GM23338 (cell line): ENCODE results near the gene UBE2QL1. TPM values are rescaled to one million over a fixed set of nuclear protein-coding genes. Genes with fewer than 3 reads are reported as not detected.

ENCODE experiments used
- ATAC-seq: fragments of 200-7000 bp; cut with Tn5 transposase; 3 replicates; pipeline ENCODE4 v1.9.1; 2020
- DNase-seq: peaks from one replicate; pipeline ENCODE4 v3.0.0-alpha.2; 2015; ENCODE audit warnings: low spot score
- H2AFZ ChIP-seq: fragments of 200-600 bp; sonication (generic); 2 replicates; pipeline ENCODE4 v1.8.0; 2016; ENCODE audit warnings: antibody characterized with exemption, mild to moderate bottlenecking, moderate library complexity
- H3F3A ChIP-seq: fragments of 200-600 bp; sonication (generic); replicated peaks from 2 replicates; pipeline ENCODE4 v1.8.0; 2017; ENCODE audit warnings: antibody characterized with exemption, mixed run types, low read depth
- H3K27ac ChIP-seq: fragments of 200-600 bp; sonication (generic); 2 replicates; pipeline ENCODE4 v1.6.1; 2016; ENCODE audit warnings: low read depth
- H3K27me3 ChIP-seq: fragments of 200-600 bp; sonication (generic); 2 replicates; pipeline ENCODE4 v1.8.0; 2016; ENCODE audit warnings: mild to moderate bottlenecking, mixed run types, moderate library complexity; ENCODE audit not compliant: insufficient read depth
- H3K36me3 ChIP-seq: fragments of 200-600 bp; sonication (generic); 2 replicates; pipeline ENCODE4 v1.8.0; 2016; ENCODE audit warnings: mild to moderate bottlenecking; ENCODE audit not compliant: insufficient read depth
- H3K4me1 ChIP-seq: fragments of 200-600 bp; sonication (generic); 2 replicates; pipeline ENCODE4 v1.8.0; 2016; ENCODE audit warnings: mild to moderate bottlenecking, moderate library complexity; ENCODE audit not compliant: insufficient read depth
- H3K4me2 ChIP-seq: fragments of 200-600 bp; sonication (generic); 2 replicates; pipeline ENCODE4 v1.7.1; 2017; ENCODE audit warnings: mixed run types
- H3K4me3 ChIP-seq: fragments of 200-600 bp; sonication (generic); 2 replicates; pipeline ENCODE4 v1.6.1; 2016; ENCODE audit warnings: mixed run types
- H3K79me2 ChIP-seq: fragments of 200-600 bp; sonication (generic); replicated peaks from 2 replicates; pipeline ENCODE4 v1.8.0; 2017; ENCODE audit warnings: mild to moderate bottlenecking; ENCODE audit not compliant: insufficient read depth
- H3K9me2 ChIP-seq: fragments of 200-600 bp; sonication (generic); 2 replicates; pipeline ENCODE4 v1.8.0; 2017; ENCODE audit not compliant: insufficient read depth
- H4K20me1 ChIP-seq: fragments of 200-600 bp; sonication (generic); replicated peaks from 2 replicates; pipeline ENCODE4 v1.8.0; 2017; ENCODE audit warnings: mild to moderate bottlenecking; ENCODE audit not compliant: insufficient read depth
- H3K27ac Mint-ChIP-seq: 2 replicates; pipeline ENCODE4 v1.8.0; 2020; ENCODE audit warnings: inconsistent platforms, mild to moderate bottlenecking, moderate library complexity, mixed read lengths
- H3K27me3 Mint-ChIP-seq: 3 replicates; pipeline ENCODE4 v1.8.0; 2022; ENCODE audit warnings: low read depth, mild to moderate bottlenecking, moderate library complexity, mixed read lengths, inconsistent platforms; ENCODE audit not compliant: insufficient read depth, poor library complexity
- H3K36me3 Mint-ChIP-seq: 3 replicates; pipeline ENCODE4 v1.8.0; 2021; ENCODE audit warnings: low read depth, mild to moderate bottlenecking, inconsistent platforms, moderate library complexity, mixed read lengths
- H3K4me1 Mint-ChIP-seq: 3 replicates; pipeline ENCODE4 v1.8.0; 2020; ENCODE audit warnings: mild to moderate bottlenecking, inconsistent platforms, mixed read lengths
- H3K4me3 Mint-ChIP-seq: 3 replicates; pipeline ENCODE4 v1.8.0; 2021; ENCODE audit warnings: moderate library complexity, mild to moderate bottlenecking, inconsistent platforms, mixed read lengths
- H3K9me3 Mint-ChIP-seq: 3 replicates; pipeline ENCODE4 v1.8.0; 2020; ENCODE audit warnings: moderate library complexity, mild to moderate bottlenecking, inconsistent platforms, mixed read lengths
- CREB1 ChIP-seq: fragments of 250-450 bp; sonication (Bioruptor Pico); IDR thresholded peaks from 2 replicates; pipeline ENCODE4 v1.5.0; 2020; ENCODE audit warnings: low read depth, mild to moderate bottlenecking, moderate library complexity
- CTCF ChIP-seq, 2 experiments: fragments of 200-600 bp in 1 of 2; sonication (generic) in 1 of 2; conservative IDR thresholded peaks; 2 replicates each; pipeline versions ENCODE4 v1.5.1 to v1.6.1; 2016 to 2017; ENCODE audit warnings: antibody characterized with exemption in 2 of 2, low read depth in 2 of 2, mild to moderate bottlenecking in 2 of 2, moderate library complexity in 1 of 2
- ETS1 ChIP-seq: IDR thresholded peaks from 2 replicates; pipeline ENCODE4 v1.6.1; 2016; ENCODE audit warnings: antibody characterized with exemption
- EZH2 ChIP-seq: fragments of 200-600 bp; sonication (generic); IDR thresholded peaks from one replicate; pipeline ENCODE4 v1.8.0; 2017; ENCODE audit warnings: antibody characterized with exemption, mild to moderate bottlenecking, low read depth; ENCODE audit not compliant: unreplicated experiment
- EZH2phosphoT487 ChIP-seq: fragments of 200-600 bp; sonication (generic); IDR thresholded peaks from one replicate; pipeline ENCODE4 v1.8.1; 2018; ENCODE audit warnings: antibody characterized with exemption; ENCODE audit not compliant: unreplicated experiment
- JUNB ChIP-seq: IDR thresholded peaks from one replicate; pipeline ENCODE4 v1.6.1; 2016; ENCODE audit warnings: antibody characterized with exemption; ENCODE audit not compliant: unreplicated experiment
- NANOG ChIP-seq: IDR thresholded peaks from 2 replicates; pipeline ENCODE4 v1.6.1; 2016; ENCODE audit warnings: antibody characterized with exemption, borderline replicate concordance
- POLR2AphosphoS5 ChIP-seq: IDR thresholded peaks from 2 replicates; pipeline ENCODE4 v1.6.1; 2016; ENCODE audit warnings: antibody characterized with exemption, low read depth
- STAT1 ChIP-seq: IDR thresholded peaks from one replicate; pipeline ENCODE4 v1.6.1; 2016; ENCODE audit warnings: antibody characterized with exemption; ENCODE audit not compliant: unreplicated experiment
- ZNF114 ChIP-seq: fragments of 250-450 bp; sonication (Bioruptor Pico); IDR thresholded peaks from 2 replicates; pipeline ENCODE4 v1.5.0; 2020; ENCODE audit warnings: mild to moderate bottlenecking, moderate library complexity
- ZNF331 ChIP-seq: fragments of 250-450 bp; sonication (Bioruptor Pico); IDR thresholded peaks from 2 replicates; pipeline ENCODE4 v1.5.0; 2020; ENCODE audit warnings: low read depth, mild to moderate bottlenecking, moderate library complexity
- polyA plus RNA-seq: library from polyadenylated mRNA; unstranded; fragments of >200 nt; fragmentation: Nextera tagmentation; extraction: Ambion mirVana; gene quantifications from 2 replicates; pipeline ENCODE4 v1.2.1, GENCODE V29; 2016
- total RNA-seq: library from RNA; depleted of rRNA; stranded (reverse); fragments of >200 nt; shearing (Covaris generic); gene quantifications from 2 replicates; pipeline ENCODE4 v1.2.3, GENCODE V29; 2014
- TF ChIP-seq, protein P1 (sequence below): IDR thresholded peaks from one replicate; pipeline ENCODE4 v1.6.1; 2018; ENCODE audit warnings: antibody characterized with exemption; ENCODE audit not compliant: unreplicated experiment
- TF ChIP-seq, protein P2 (sequence below): fragments of 250-450 bp; sonication (Bioruptor Pico); IDR thresholded peaks from 2 replicates; pipeline ENCODE4 v1.5.0; 2020; ENCODE audit warnings: mild to moderate bottlenecking, moderate library complexity

UBE2QL1 gene
- total and polyA plus RNA-seq, 2 experiments from 2014 or later, result 0.40 to 0.83 TPM

DNA sequence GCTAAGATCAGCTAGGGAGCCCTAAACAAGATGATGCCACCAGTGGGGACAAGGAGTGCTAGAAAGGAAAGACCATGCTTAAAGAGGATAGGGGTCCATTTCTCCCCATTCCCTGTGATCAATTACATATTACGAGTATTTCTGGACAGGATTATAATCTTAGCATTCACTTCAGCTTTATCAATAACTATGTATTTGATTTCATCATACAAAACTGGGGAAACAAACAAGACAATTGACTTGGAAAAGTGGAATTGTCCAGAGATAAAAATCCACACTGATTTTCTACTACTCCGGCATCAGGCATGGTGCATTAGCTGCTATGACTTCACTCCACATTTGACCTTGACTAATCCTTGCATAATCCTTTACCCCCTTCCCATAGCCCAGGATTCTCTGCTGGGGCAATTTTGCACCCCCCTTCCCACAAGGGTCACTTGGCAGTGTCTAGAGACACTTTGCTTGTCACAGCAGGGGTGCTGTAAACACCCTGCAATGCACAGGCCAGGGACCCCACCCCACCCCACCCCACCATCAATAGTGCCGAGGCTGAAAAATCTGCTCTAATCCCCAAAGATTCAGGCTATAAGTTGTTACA is 29.9 kb upstream of the UBE2QL1 start:
- H4K20me1 ChIP-seq, result no peaks in the 10 kb centered on the region
- no peaks in the 10 kb centered on the region for H3K79me2 ChIP-seq
- no peaks in the 10 kb centered on the region for H3F3A ChIP-seq
- no peaks in the 10 kb centered on the region for H3K9me2 ChIP-seq
- Mint-ChIP-seq H3K4me1 (no peaks in the 10 kb centered on the region), H3K4me3 (no peak overlapping the region), H3K9me3 (peaks cover 16% of the 10 kb centered on the region), H3K36me3 (peaks cover 2% of the 10 kb centered on the region; the same call in 1 of the 3 replicates), H3K27me3 (peaks cover 7% of the 10 kb centered on the region), H3K27ac (no peak overlapping the region)
- TF ChIP-seq CREB1 (no peak), EZH2 (no peak), STAT1 (no peak), JUNB (no peak), EZH2phosphoT487 (no peak), CTCF (conservative IDR thresholded peaks at IDR 0.05; ENCODE audit: low read depth in 2 of 2) (no peak), POLR2AphosphoS5 (no peak), ZNF114 (CRISPR knock-in tag) (no peak), ETS1 (no peak), ZNF331 (CRISPR knock-in tag) (no peak), NANOG (no peak)
- TF ChIP-seq, protein P1, sequence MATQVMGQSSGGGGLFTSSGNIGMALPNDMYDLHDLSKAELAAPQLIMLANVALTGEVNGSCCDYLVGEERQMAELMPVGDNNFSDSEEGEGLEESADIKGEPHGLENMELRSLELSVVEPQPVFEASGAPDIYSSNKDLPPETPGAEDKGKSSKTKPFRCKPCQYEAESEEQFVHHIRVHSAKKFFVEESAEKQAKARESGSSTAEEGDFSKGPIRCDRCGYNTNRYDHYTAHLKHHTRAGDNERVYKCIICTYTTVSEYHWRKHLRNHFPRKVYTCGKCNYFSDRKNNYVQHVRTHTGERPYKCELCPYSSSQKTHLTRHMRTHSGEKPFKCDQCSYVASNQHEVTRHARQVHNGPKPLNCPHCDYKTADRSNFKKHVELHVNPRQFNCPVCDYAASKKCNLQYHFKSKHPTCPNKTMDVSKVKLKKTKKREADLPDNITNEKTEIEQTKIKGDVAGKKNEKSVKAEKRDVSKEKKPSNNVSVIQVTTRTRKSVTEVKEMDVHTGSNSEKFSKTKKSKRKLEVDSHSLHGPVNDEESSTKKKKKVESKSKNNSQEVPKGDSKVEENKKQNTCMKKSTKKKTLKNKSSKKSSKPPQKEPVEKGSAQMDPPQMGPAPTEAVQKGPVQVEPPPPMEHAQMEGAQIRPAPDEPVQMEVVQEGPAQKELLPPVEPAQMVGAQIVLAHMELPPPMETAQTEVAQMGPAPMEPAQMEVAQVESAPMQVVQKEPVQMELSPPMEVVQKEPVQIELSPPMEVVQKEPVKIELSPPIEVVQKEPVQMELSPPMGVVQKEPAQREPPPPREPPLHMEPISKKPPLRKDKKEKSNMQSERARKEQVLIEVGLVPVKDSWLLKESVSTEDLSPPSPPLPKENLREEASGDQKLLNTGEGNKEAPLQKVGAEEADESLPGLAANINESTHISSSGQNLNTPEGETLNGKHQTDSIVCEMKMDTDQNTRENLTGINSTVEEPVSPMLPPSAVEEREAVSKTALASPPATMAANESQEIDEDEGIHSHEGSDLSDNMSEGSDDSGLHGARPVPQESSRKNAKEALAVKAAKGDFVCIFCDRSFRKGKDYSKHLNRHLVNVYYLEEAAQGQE, result no peak
- TF ChIP-seq, protein P2, sequence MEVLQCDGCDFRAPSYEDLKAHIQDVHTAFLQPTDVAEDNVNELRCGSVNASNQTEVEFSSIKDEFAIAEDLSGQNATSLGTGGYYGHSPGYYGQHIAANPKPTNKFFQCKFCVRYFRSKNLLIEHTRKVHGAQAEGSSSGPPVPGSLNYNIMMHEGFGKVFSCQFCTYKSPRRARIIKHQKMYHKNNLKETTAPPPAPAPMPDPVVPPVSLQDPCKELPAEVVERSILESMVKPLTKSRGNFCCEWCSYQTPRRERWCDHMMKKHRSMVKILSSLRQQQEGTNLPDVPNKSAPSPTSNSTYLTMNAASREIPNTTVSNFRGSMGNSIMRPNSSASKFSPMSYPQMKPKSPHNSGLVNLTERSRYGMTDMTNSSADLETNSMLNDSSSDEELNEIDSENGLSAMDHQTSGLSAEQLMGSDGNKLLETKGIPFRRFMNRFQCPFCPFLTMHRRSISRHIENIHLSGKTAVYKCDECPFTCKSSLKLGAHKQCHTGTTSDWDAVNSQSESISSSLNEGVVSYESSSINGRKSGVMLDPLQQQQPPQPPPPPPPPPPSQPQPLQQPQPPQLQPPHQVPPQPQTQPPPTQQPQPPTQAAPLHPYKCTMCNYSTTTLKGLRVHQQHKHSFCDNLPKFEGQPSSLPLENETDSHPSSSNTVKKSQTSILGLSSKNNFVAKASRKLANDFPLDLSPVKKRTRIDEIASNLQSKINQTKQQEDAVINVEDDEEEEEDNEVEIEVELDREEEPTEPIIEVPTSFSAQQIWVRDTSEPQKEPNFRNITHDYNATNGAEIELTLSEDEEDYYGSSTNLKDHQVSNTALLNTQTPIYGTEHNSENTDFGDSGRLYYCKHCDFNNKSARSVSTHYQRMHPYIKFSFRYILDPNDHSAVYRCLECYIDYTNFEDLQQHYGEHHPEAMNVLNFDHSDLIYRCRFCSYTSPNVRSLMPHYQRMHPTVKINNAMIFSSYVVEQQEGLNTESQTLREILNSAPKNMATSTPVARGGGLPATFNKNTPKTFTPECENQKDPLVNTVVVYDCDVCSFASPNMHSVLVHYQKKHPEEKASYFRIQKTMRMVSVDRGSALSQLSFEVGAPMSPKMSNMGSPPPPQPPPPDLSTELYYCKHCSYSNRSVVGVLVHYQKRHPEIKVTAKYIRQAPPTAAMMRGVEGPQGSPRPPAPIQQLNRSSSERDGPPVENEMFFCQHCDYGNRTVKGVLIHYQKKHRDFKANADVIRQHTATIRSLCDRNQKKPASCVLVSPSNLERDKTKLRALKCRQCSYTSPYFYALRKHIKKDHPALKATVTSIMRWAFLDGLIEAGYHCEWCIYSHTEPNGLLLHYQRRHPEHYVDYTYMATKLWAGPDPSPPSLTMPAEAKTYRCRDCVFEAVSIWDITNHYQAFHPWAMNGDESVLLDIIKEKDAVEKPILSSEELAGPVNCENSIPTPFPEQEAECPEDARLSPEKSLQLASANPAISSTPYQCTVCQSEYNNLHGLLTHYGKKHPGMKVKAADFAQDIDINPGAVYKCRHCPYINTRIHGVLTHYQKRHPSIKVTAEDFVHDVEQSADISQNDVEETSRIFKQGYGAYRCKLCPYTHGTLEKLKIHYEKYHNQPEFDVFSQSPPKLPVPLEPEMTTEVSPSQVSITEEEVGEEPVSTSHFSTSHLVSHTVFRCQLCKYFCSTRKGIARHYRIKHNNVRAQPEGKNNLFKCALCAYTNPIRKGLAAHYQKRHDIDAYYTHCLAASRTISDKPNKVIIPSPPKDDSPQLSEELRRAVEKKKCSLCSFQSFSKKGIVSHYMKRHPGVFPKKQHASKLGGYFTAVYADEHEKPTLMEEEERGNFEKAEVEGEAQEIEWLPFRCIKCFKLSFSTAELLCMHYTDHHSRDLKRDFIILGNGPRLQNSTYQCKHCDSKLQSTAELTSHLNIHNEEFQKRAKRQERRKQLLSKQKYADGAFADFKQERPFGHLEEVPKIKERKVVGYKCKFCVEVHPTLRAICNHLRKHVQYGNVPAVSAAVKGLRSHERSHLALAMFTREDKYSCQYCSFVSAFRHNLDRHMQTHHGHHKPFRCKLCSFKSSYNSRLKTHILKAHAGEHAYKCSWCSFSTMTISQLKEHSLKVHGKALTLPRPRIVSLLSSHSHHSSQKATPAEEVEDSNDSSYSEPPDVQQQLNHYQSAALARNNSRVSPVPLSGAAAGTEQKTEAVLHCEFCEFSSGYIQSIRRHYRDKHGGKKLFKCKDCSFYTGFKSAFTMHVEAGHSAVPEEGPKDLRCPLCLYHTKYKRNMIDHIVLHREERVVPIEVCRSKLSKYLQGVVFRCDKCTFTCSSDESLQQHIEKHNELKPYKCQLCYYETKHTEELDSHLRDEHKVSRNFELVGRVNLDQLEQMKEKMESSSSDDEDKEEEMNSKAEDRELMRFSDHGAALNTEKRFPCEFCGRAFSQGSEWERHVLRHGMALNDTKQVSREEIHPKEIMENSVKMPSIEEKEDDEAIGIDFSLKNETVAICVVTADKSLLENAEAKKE, result no peak
- DNase-seq (no peak), ATAC-seq (no peak)
- H2AFZ ChIP-seq, result no peak overlapping the region
- H3K4me1 ChIP-seq, result no peaks in the 10 kb centered on the region
- no peak overlapping the region for H3K4me2 ChIP-seq
- no peak overlapping the region for H3K27ac ChIP-seq
- H3K36me3 ChIP-seq, result no peaks in the 10 kb centered on the region
- H3K27me3 ChIP-seq, result no peaks in the 10 kb centered on the region
- H3K4me3 ChIP-seq, result no peak overlapping the region
